ENCODE data around the gene HGF. TPM values are rescaled to one million over a fixed set of nuclear protein-coding genes. Genes with fewer than 3 reads are reported as not detected.

HGF gene
- total RNA-seq, 1 donor from 2014 or later: not detected

DNA sequence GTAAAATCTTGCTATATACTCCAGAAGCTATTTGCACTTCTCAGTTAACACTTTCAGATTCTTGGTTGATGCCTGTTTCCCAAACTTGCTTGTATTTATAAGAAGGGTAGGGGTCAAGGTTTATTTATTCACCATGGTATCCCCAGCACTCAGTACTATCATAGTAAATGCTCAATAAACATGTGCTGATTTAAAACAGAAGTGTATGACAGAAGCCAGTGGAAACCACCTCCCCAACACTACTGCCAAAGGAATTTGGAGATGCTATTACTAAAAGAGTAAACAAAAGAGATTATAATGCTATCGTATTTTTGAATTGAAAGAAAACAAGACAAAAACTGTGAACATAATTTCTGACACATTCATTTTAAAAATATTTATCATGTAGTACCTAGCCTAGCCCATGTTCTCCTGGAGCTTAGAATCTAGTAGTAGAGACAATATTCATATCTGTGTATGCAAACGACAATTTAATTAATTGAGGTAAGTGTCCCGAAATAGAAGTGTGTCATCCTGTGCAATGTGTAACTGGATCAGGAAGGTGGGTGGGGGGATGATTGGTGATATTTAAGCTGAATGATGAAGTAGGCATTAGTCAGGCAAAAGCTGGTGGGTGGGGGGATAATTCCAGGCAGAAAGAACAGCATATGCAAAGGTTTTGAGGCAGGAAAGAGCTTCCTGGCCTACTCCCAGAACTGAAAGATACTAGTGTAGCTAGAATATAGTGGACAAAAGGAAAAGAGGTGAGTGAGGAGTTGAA, 77.5 kb downstream of the HGF start:
- Mint-ChIP-seq H3K9me3 (no peaks in the 10 kb centered on the region), H3K27ac (no peak overlapping the region), H3K4me3 (no peak overlapping the region), H3K4me1 (no peaks in the 10 kb centered on the region), H3K27me3 (no peaks in the 10 kb centered on the region), H3K36me3 (ENCODE audit: low read depth) (no peaks in the 10 kb centered on the region)
- no peak for DNase-seq
- intact Hi-C loops (cut with micrococcal nuclease): no loop called here

DNA sequence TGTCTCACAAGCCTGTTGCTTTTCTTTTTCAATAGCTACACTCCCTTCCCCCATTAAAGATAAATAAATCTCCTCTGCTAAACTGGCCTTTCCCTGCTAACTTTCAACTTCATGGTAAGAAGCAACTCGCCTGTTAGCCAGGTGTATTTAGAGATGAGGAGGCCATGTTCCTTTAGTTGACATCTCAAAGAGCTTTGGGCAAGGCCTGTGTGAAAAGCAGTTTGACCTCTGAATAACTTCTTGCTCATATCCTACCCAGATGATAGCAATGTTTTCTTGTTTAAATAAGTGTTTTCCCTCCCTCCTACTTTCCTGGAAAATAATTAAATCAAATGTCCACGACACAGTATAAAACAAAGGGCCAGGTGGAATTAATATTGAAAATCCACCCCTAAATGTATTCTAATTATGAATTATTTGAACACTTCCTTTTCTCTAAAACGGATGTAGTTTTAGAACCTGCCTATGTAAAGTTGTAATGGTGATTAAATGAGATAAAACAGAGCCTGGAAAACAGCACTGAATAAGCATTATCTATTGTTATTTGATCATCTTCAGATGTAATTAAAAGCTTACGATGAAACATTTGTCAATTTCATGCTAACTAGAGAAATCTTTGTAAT, 78.5 kb downstream of the HGF start:
- no peaks in the 10 kb centered on the region for H3K4me1 Mint-ChIP-seq
- H3K4me3 Mint-ChIP-seq: no peak overlapping the region
- intact Hi-C loops (cut with micrococcal nuclease): no loop called here
- no peaks in the 10 kb centered on the region for H3K9me3 Mint-ChIP-seq
- H3K27me3 Mint-ChIP-seq: no peaks in the 10 kb centered on the region
- DNase-seq: no peak
- no peaks in the 10 kb centered on the region for H3K36me3 Mint-ChIP-seq (ENCODE audit: low read depth)
- H3K27ac Mint-ChIP-seq: no peak overlapping the region

DNA sequence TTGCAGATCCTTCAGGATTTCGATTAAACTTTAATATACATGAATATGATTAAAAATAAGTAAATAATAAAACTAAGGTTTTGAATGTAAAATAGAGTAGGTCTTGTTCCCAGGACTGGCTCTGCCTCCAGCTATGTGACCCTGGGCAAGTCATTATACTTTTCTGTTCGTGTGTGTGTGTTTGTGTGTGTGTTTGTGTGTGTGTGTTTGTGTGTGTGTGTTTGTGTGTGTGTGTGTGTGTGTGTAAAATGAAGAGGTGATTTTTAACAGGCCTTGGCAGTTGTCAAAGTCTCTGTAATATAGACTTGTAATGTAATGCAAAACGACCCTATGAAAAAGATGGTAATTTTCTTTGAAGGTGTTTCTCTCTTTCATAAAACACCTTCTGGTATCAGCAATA, 79.2 kb downstream of the HGF start:
- Mint-ChIP-seq H3K9me3 (no peaks in the 10 kb centered on the region), H3K27ac (no peak overlapping the region), H3K36me3 (ENCODE audit: low read depth) (no peaks in the 10 kb centered on the region), H3K27me3 (no peaks in the 10 kb centered on the region), H3K4me3 (no peak overlapping the region), H3K4me1 (no peaks in the 10 kb centered on the region)
- no peak for DNase-seq
- intact Hi-C loops (cut with micrococcal nuclease): no loop called here

DNA sequence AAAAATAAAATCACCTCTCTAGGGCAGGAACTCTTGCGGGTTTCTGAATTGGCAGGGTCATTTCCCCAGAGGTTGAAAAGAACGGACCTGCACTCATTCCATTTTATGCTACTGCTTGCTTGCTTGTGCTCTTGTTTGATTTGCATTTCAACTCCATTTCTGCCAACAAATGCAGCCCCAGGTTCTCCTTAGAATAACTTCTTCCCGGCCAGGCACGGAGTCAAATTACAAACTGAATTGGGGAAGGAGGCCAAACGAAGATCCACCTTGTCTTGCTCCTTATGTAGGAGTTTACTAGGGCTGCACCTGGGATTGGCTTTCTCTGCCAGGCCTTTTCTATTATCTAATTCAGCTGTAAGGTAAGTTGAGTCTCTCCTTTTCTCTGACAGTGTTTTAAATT, 79.6 kb downstream of the HGF start:
- no peaks in the 10 kb centered on the region for H3K36me3 Mint-ChIP-seq (ENCODE audit: low read depth)
- peaks cover under 1% of the 10 kb centered on the region for H3K9me3 Mint-ChIP-seq
- H3K4me1 Mint-ChIP-seq: no peaks in the 10 kb centered on the region
- no peak overlapping the region for H3K27ac Mint-ChIP-seq
- intact Hi-C loops (cut with micrococcal nuclease): no loop called here
- no peak overlapping the region for H3K4me3 Mint-ChIP-seq
- H3K27me3 Mint-ChIP-seq: no peaks in the 10 kb centered on the region
- no peak for DNase-seq

DNA sequence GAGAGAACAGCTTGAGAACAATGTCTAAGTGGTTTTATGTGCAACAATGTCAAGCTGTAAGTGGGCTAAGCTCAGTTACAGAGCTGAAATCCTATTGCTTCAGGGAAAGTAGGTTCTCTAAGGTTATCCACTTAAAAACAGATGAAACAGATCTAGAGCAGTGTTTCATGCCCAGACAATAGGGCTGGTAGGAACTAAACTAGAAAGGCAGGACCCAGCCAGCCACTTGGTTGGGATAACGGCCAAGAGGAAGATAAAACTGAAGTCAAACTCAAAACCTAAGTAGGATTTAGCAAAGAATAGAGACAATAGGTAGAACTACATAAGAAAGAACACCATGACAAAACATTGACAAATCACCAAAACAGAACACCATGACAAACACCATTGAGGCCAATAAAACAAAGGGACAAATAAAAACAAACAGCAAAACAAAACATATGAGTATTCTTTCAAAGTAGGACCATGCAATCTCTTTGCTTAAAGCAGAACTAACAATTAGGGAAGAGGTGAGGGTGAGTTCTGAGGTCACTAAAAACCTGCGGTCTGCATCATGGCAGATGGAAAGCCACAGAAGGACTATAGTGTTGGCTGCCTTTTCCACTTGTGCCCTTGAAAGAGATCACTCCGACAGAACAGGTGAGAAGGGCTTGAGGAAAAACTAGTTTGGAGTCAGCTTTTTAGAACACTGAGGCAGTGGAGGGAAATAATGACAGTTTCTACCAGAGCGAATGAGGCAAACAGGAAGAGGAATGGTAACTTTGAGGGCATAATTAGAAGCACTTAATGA, 81.0 kb downstream of the HGF start:
- Mint-ChIP-seq H3K9me3 (peaks cover 3% of the 10 kb centered on the region), H3K27me3 (no peaks in the 10 kb centered on the region), H3K4me3 (no peak overlapping the region), H3K27ac (no peak overlapping the region), H3K36me3 (ENCODE audit: low read depth) (no peaks in the 10 kb centered on the region), H3K4me1 (no peaks in the 10 kb centered on the region)
- no peak for DNase-seq
- intact Hi-C loops (cut with micrococcal nuclease): no loop called here

DNA sequence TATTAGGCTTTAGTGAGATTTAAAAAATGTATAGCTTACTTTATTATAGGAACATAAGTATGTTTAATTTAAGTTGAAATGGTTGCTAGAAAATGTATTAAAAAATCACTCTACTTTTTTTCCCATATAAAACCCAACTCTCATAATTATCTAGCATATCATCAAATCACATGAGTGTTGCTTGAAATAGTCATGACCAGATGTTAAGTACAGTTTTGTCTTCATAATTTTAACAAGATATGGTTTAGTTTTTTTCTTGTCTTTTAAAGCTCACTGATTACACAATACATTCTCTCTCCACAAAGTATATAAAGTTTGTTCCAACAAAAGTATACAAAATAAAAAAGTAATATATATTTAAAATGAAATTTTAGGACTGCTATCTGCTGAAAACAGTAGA, 82.8 kb downstream of the HGF start:
- Mint-ChIP-seq H3K27me3 (no peaks in the 10 kb centered on the region), H3K27ac (no peak overlapping the region), H3K9me3 (peaks cover 3% of the 10 kb centered on the region), H3K4me3 (no peak overlapping the region), H3K36me3 (ENCODE audit: low read depth) (no peaks in the 10 kb centered on the region), H3K4me1 (no peaks in the 10 kb centered on the region)
- no peak for DNase-seq
- intact Hi-C loops (cut with micrococcal nuclease): no loop called here

DNA sequence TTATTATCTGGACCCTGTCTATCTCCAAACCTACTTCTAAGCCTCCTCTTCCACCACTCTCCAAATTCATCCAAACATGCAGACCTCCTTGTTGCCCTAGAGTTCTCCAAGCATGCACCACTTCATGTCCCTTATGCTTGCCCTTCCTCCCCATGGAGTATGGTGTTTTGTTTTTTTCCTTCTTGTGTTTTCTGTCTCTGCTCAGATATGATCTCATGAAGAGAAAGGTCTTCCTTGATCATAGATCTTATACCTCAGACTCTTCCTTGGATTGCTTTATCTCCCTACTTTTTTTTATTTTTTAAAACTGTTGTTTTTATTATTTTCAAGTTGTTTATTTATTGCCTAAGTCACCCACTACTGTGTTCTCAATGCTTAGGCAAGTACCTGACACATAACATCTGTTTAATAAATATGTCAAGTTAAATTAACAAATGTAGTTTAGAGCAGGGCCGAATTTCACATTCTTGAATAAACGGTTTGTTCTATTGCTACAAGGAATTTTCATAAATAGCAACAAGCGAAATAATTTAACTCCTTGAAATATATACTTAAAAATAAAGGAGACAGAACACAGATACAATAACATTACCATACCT, 84.5 kb downstream of the HGF start:
- intact Hi-C loops (cut with micrococcal nuclease): no loop called here
- Mint-ChIP-seq H3K4me1 (no peaks in the 10 kb centered on the region), H3K4me3 (no peak overlapping the region), H3K27ac (no peak overlapping the region), H3K27me3 (no peaks in the 10 kb centered on the region), H3K36me3 (ENCODE audit: low read depth) (no peaks in the 10 kb centered on the region), H3K9me3 (peaks cover 3% of the 10 kb centered on the region)
- DNase-seq: no peak

DNA sequence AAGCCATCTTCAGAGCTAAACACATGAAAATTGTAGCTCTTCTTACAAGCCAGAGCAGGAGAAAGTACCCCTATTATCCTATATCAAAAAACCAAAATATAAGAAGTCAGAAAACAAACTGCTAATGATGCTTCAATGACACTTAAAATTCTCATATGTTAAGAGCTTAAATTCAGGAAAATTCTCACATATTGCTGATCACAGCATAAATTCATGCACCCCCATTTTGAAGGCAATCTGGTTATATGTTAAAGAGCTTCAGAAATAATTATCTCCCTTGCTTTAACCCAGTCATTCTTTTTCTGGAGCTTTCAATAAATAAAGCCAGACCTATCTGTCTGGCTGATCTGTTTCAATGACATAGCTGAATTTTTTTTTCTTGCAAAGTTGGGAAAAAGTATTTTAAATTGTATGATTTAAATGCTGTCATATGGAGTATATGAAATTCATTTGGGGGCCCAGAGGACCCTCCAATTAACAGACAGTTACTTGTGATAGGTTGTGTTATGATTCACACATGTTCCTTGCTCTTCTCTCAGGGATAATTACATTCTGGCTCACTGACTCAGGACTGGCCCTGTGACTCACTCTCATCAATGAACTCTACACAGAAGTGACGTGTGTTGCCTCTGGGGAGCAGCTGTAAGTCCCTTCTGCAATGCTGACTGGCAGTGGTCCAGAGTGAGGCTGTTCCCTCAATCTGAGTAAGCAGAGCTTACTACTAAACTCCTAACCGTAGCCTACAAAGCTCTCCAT, 85.2 kb downstream of the HGF start:
- no peak for DNase-seq
- intact Hi-C loops (cut with micrococcal nuclease): no loop called here
- no peaks in the 10 kb centered on the region for H3K27me3 Mint-ChIP-seq
- no peak overlapping the region for H3K27ac Mint-ChIP-seq
- no peaks in the 10 kb centered on the region for H3K36me3 Mint-ChIP-seq (ENCODE audit: low read depth)
- peaks cover 3% of the 10 kb centered on the region for H3K9me3 Mint-ChIP-seq
- no peaks in the 10 kb centered on the region for H3K4me1 Mint-ChIP-seq
- no peak overlapping the region for H3K4me3 Mint-ChIP-seq

DNA sequence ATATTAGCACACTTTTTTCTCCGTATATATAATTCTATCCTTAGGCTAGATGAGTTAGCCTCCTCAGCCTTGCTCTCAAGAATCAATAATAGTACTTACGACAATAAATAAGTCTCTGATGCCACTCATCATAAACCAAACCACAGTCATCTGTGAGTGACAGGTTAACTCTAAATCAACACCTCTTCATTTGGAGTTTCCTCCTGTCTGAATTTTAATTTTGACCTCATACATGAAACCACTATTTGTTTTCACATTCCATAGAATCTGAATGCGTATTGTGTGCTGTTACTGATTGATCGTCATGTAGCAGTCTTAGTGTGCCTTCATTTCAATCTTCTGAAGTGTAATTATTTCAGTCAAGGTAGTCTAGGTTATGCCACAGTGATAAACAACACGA, 85.8 kb downstream of the HGF start:
- DNase-seq: no peak
- no peaks in the 10 kb centered on the region for H3K4me1 Mint-ChIP-seq
- no peak overlapping the region for H3K27ac Mint-ChIP-seq
- intact Hi-C loops (cut with micrococcal nuclease): no loop called here
- no peak overlapping the region for H3K4me3 Mint-ChIP-seq
- H3K36me3 Mint-ChIP-seq (ENCODE audit: low read depth): no peaks in the 10 kb centered on the region
- peaks cover 3% of the 10 kb centered on the region for H3K9me3 Mint-ChIP-seq
- no peaks in the 10 kb centered on the region for H3K27me3 Mint-ChIP-seq

DNA sequence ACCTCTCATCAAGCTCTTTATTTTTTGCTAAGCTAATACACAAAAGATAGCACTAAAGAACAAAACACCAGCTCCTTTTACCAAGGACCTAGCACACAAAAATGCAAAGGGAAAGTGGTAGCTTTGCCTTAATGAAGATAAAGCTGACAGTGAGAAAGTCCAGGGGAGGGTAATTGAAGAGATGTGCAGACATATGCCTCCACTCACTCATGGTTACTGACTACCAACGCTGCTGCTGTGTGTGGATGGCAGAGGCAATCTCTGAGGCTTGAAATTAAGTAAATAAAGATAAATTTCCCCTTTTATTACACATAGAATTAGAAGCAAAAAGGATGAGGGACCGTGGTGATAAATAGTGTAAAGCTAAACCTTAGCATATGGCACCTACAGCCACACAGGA, 87.0 kb downstream of the HGF start:
- peaks cover 3% of the 10 kb centered on the region for H3K9me3 Mint-ChIP-seq
- no peak overlapping the region for H3K27ac Mint-ChIP-seq
- intact Hi-C loops (cut with micrococcal nuclease): no loop called here
- no peaks in the 10 kb centered on the region for H3K36me3 Mint-ChIP-seq (ENCODE audit: low read depth)
- no peaks in the 10 kb centered on the region for H3K4me1 Mint-ChIP-seq
- no peak for DNase-seq
- no peak overlapping the region for H3K4me3 Mint-ChIP-seq
- no peaks in the 10 kb centered on the region for H3K27me3 Mint-ChIP-seq

DNA sequence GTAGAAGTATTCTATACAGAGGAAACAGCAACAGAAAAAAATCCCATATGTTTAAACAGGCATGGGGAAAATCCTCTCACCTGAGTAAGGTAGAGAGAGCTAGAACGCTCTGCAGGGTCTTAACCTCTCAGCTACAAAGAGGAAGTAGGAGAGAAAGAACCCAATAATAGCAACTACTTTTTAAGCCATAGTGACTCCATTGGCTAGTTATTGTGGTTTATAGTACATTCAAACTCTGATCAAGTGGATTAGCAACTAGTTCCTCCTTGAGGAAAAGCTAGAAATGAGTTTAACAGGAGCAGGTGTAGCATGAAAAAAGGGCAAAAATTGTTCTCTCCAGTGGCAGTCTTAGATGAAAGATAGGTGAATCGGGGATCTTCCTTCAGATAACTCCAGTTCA, 89.7 kb downstream of the HGF start:
- no peaks in the 10 kb centered on the region for H3K36me3 Mint-ChIP-seq (ENCODE audit: low read depth)
- no peak overlapping the region for H3K27ac Mint-ChIP-seq
- no peaks in the 10 kb centered on the region for H3K27me3 Mint-ChIP-seq
- no peak overlapping the region for H3K4me3 Mint-ChIP-seq
- no peaks in the 10 kb centered on the region for H3K4me1 Mint-ChIP-seq
- no peak for DNase-seq
- peaks cover 1% of the 10 kb centered on the region for H3K9me3 Mint-ChIP-seq
- intact Hi-C loops (cut with micrococcal nuclease): no loop called here

DNA sequence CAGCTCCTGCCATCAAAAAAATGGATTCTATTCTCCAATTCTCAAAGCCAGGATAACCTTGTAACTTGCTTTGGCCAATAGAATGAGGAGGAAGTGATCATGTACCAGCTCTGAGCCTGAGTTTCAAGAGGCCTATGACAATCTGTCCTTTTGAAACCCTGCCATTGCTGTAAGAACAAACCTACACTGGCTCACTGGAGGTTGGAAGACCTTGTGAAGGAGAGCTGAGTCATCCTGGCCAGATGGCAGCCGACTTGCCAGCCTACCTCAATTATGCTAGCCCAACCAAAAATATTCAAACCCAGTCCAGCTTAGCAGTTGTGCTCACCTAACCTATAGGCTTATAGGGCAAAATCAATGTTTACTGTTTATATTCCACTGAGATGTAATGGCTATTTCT, 93.0 kb downstream of the HGF start:
- H3K36me3 Mint-ChIP-seq (ENCODE audit: low read depth): no peaks in the 10 kb centered on the region
- DNase-seq: no peak
- H3K9me3 Mint-ChIP-seq: no peaks in the 10 kb centered on the region
- no peaks in the 10 kb centered on the region for H3K4me1 Mint-ChIP-seq
- intact Hi-C loops (cut with micrococcal nuclease): no loop called here
- no peak overlapping the region for H3K4me3 Mint-ChIP-seq
- no peak overlapping the region for H3K27ac Mint-ChIP-seq
- no peaks in the 10 kb centered on the region for H3K27me3 Mint-ChIP-seq

DNA sequence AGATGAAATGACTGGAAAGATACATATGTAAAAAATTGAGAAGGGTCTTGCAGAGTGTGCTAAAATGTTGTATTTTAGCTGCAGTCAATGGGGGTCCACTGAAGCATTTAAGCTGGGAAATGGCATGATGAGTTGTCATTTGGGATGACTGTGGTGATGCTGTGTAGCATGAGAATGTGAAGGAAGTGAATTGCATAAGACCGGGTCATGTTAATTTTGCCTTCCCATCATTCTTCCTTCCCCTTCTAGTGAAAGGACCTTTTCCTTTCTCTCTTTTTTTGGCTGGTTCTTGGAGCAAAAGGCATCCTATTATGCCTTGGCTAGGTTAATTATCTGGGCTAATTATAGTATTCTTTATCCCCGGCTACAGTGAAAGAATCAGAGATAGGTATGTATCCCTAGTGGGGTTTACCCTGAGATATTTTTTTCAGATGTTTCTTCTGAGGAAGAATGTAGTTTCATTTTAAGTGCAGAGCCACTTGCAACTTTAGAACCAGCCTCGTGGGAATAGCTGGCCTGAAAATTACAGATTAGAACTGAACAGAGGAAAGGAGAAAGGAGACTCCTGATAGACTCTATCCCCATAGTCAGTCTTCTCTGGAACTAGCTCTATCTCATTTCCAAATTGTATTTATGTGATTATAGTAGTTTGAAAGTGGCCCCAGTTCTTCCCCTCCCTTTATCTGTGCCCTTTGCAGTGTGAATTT, 93.6 kb downstream of the HGF start:
- H3K9me3 Mint-ChIP-seq: no peaks in the 10 kb centered on the region
- no peak overlapping the region for H3K4me3 Mint-ChIP-seq
- no peaks in the 10 kb centered on the region for H3K4me1 Mint-ChIP-seq
- intact Hi-C loops (cut with micrococcal nuclease): no loop called here
- no peak overlapping the region for H3K27ac Mint-ChIP-seq
- no peaks in the 10 kb centered on the region for H3K27me3 Mint-ChIP-seq
- no peaks in the 10 kb centered on the region for H3K36me3 Mint-ChIP-seq (ENCODE audit: low read depth)
- DNase-seq: no peak

Measured in activated CD4-positive, alpha-beta T cell treated with anti-CD3 and anti-CD28 coated beads, Interleukin-2, amount 10 ng/mL, durations not matched to agents 24 days and 14 days (primary cell).